ENCODE results near the gene FOXE3.

Gene FOXE3

GRCh38 chr1:47406966-47407365 lies 9.1 kb upstream of the FOXE3 start:
- no peak for DNase-seq

GRCh38 chr1:47407481-47407880 lies 8.6 kb upstream of the FOXE3 start:
- DNase-seq: peak; percentile 32

- peak; percentile 56 for DNase-seq
Measured at GRCh38 chr1:47409311-47410067, 6.6 kb upstream of the FOXE3 start.

GRCh38 chr1:47410068-47410455 lies 6.0 kb upstream of the FOXE3 start:
- DNase-seq: no peak

- no peak for DNase-seq
Measured at GRCh38 chr1:47411436-47411835, 4.6 kb upstream of the FOXE3 start.

- DNase-seq: no peak
Measured at GRCh38 chr1:47412437-47412836, 3.6 kb upstream of the FOXE3 start.

- peak; percentile 66 for DNase-seq
Measured at GRCh38 chr1:47416319-47417169, 459 bp downstream of the FOXE3 start.

- no peak for DNase-seq
Measured at GRCh38 chr1:47417170-47418044, 1.3 kb downstream of the FOXE3 start.

GRCh38 chr1:47418122-47418521 lies 2.0 kb downstream of the FOXE3 start:
- DNase-seq: no peak

GRCh38 chr1:47418681-47419325 lies 2.7 kb downstream of the FOXE3 start:
- DNase-seq: no peak

GRCh38 chr1:47420547-47420946 lies 4.5 kb downstream of the FOXE3 start:
- no peak for DNase-seq

GRCh38 chr1:47423872-47424271 lies 7.8 kb downstream of the FOXE3 start:
- no peak for DNase-seq

GRCh38 chr1:47424336-47424982 lies 8.4 kb downstream of the FOXE3 start:
- DNase-seq: peak; percentile 81

GRCh38 chr1:47431534-47431933 lies 15.4 kb downstream of the FOXE3 start:
- no peak for DNase-seq

- peak; percentile 97 for DNase-seq
Measured at GRCh38 chr1:47432071-47433036, 16.3 kb downstream of the FOXE3 start.

GRCh38 chr1:47433037-47433421 lies 16.9 kb downstream of the FOXE3 start:
- no peak for DNase-seq

- DNase-seq: peak; percentile 38
Measured at GRCh38 chr1:47433477-47434050, 17.5 kb downstream of the FOXE3 start.

GRCh38 chr1:47434051-47434842 lies 18.2 kb downstream of the FOXE3 start:
- DNase-seq: peak; percentile 82

GRCh38 chr1:47435506-47436303 lies 19.6 kb downstream of the FOXE3 start:
- DNase-seq: no peak

All from eye (tissue), 1 donor.